ENCODE measurements around the gene CD72. TPM values are rescaled to one million over a fixed set of nuclear protein-coding genes. Genes with fewer than 3 reads are reported as not detected.

CD72 gene, protein sequence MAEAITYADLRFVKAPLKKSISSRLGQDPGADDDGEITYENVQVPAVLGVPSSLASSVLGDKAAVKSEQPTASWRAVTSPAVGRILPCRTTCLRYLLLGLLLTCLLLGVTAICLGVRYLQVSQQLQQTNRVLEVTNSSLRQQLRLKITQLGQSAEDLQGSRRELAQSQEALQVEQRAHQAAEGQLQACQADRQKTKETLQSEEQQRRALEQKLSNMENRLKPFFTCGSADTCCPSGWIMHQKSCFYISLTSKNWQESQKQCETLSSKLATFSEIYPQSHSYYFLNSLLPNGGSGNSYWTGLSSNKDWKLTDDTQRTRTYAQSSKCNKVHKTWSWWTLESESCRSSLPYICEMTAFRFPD
- total RNA-seq = 5.6 TPM

DNA sequence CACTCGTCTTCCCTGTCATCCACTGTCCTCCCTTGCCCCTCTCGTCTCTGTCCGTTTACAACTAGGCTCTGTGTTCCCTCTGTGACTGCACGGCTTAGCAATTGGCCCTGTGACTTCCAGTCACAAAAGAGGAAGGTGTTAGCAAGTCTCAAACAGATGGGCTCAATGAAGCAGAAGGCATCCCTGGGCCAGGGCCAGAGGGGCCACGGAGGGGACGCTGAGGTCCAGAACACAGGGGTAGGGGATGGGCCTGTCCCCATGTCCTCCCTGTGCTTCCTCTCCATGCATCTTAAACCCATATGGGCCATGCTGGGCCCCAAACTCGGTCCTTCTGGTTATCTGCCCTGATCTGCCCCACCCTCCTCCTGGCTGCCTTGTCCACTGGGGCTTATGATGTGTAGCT, at the start of gene CD72:
Gene CD72, minus strand, starts transcription at position 89 of the 403 bp plus-strand sequence. CDS start 110 bp downstream, outside the sequence.
- H3K27ac ChIP-seq = no peak within 1 kb of the TSS
- peaks cover 13% of the 10 kb centered on the region for H3K4me1 ChIP-seq
- no peak for DNase-seq (ENCODE audit: extremely low spot score in 2 of 2)
- no peaks in the 10 kb centered on the region for H3K36me3 ChIP-seq
- no peaks in the 10 kb centered on the region for H3K27me3 ChIP-seq
- intact Hi-C loops (cut with DNase I) = no loop called here
- no peaks in the 10 kb centered on the region for H3K9me3 ChIP-seq
- H3K4me3 ChIP-seq = peak within 1 kb of the TSS; percentile 36 to 43
- TF ChIP-seq, protein P1, sequence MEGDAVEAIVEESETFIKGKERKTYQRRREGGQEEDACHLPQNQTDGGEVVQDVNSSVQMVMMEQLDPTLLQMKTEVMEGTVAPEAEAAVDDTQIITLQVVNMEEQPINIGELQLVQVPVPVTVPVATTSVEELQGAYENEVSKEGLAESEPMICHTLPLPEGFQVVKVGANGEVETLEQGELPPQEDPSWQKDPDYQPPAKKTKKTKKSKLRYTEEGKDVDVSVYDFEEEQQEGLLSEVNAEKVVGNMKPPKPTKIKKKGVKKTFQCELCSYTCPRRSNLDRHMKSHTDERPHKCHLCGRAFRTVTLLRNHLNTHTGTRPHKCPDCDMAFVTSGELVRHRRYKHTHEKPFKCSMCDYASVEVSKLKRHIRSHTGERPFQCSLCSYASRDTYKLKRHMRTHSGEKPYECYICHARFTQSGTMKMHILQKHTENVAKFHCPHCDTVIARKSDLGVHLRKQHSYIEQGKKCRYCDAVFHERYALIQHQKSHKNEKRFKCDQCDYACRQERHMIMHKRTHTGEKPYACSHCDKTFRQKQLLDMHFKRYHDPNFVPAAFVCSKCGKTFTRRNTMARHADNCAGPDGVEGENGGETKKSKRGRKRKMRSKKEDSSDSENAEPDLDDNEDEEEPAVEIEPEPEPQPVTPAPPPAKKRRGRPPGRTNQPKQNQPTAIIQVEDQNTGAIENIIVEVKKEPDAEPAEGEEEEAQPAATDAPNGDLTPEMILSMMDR (IDR thresholded peaks at IDR 0.05) = no peak
- TF ChIP-seq POLR2A (IDR thresholded peaks at IDR 0.05) (no peak), POLR2AphosphoS5 (IDR thresholded peaks at IDR 0.05; ENCODE audit: insufficient read depth in 1 of 2, low read depth in 1 of 2) (no peak)

DNA sequence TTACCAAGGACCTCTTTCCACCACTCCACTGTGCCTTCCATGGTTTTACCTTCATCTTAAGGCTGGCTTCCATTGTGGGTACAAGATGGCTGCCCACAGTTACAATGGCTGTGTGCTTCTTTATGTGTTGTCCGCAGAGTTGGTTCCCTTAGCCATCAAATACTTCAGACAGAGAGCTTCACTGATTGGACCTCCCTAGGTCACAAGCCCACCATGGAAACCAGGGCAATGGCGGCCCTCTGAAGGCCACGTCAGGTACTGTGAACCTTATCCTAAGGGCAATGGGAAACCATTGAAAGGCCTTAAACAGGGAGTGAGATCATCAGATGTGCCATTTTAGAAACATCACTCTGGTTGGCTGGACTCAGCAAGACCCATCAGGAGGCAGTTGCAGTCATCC, 49.7 kb upstream of the CD72 start:
- no peaks in the 10 kb centered on the region for H3K9me3 ChIP-seq
- peaks cover 18% of the 10 kb centered on the region for H3K4me1 ChIP-seq
- TF ChIP-seq POLR2AphosphoS5 (IDR thresholded peaks at IDR 0.05; ENCODE audit: insufficient read depth in 1 of 2, low read depth in 1 of 2) = no peak
- TF ChIP-seq POLR2A (IDR thresholded peaks at IDR 0.05) = no peak
- TF ChIP-seq, protein P1 (IDR thresholded peaks at IDR 0.05) = no peak
- no peak overlapping the region for H3K4me3 ChIP-seq
- no peak overlapping the region for H3K27ac ChIP-seq
- intact Hi-C loops (cut with DNase I) = no loop called here
- H3K27me3 ChIP-seq = no peaks in the 10 kb centered on the region
- H3K36me3 ChIP-seq = no peaks in the 10 kb centered on the region
- no peak for DNase-seq (ENCODE audit: extremely low spot score in 2 of 2)

DNA sequence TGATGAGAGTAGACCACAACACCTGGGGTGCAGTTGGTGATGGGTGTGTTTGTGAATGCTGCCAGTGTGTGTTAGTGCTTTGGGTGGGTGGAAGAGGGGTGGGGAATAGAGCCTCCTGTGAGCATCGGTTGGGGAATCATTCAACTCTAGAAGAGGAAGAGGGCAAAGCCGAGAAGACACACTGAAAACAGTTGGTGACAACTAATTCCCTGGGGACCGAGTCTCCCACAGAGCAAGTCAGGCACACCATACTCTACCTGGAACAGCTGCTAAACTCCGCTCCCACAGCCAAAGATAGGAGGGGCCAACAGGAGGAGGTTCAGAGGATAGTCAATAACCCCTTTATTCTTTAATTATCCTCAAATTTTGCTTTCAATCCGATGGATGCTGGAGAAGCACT, 48.3 kb upstream of the CD72 start:
- H3K27me3 ChIP-seq = no peaks in the 10 kb centered on the region
- no peak overlapping the region for H3K4me3 ChIP-seq
- intact Hi-C loops (cut with DNase I) = no loop called here
- H3K4me1 ChIP-seq = peaks cover 18% of the 10 kb centered on the region
- no peak for DNase-seq (ENCODE audit: extremely low spot score in 2 of 2)
- no peaks in the 10 kb centered on the region for H3K9me3 ChIP-seq
- H3K36me3 ChIP-seq = no peaks in the 10 kb centered on the region
- H3K27ac ChIP-seq = no peak overlapping the region
- TF ChIP-seq POLR2AphosphoS5 (IDR thresholded peaks at IDR 0.05; ENCODE audit: insufficient read depth in 1 of 2, low read depth in 1 of 2) (no peak), POLR2A (IDR thresholded peaks at IDR 0.05) (no peak)
- TF ChIP-seq, protein P1 (IDR thresholded peaks at IDR 0.05) = no peak

DNA sequence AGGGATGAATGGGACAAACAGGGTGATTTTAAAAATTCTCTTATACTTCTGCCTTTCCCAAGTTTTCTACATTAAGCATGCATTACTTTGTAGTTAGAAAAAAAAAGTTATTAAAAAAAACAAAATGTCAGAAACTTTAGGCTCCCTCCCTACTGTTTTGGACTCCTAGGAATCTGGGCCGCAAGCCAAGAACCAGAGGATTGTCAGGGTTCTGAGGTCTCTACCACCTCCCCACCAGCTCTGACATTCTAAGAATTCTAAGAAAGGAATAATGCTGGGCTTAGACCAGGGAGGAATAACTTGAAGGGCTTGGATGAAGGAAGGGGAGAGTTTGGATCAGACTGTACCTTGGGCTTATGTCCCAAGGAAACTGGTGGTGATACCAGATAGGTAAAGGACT, 47.8 kb upstream of the CD72 start:
- Histone ChIP-seq H3K4me3 (no peak overlapping the region), H3K4me1 (peaks cover 18% of the 10 kb centered on the region), H3K36me3 (no peaks in the 10 kb centered on the region), H3K27ac (no peak overlapping the region), H3K9me3 (no peaks in the 10 kb centered on the region), H3K27me3 (no peaks in the 10 kb centered on the region)
- TF ChIP-seq POLR2A (IDR thresholded peaks at IDR 0.05) (no peak), POLR2AphosphoS5 (IDR thresholded peaks at IDR 0.05; ENCODE audit: insufficient read depth in 1 of 2, low read depth in 1 of 2) (no peak)
- TF ChIP-seq, protein P1 (IDR thresholded peaks at IDR 0.05) = no peak
- DNase-seq (ENCODE audit: extremely low spot score in 2 of 2) = no peak
- intact Hi-C loops (cut with DNase I) = no loop called here

DNA sequence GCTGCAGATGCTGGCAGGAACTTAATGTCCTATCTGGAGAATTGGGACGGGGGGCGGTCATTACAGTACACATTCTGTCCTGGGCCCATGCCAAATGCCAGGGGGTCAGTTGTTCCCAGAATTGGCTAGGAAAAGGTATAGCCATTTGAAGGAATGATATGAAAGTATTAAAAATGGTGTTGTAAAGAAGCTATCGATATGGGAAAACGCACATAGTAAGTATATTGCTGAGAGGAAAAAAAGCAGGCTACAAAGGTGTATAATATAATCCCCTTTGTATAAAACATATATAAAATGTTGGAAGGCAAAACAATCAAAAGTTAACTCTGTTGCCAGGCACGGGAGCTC, 47.2 kb upstream of the CD72 start:
- peak overlapping the region; percentile 52 to 61 for H3K4me3 ChIP-seq
- H3K27ac ChIP-seq = peak overlapping the region; percentile 67
- TF ChIP-seq POLR2A (IDR thresholded peaks at IDR 0.05) = no peak
- no peak for TF ChIP-seq POLR2AphosphoS5 (IDR thresholded peaks at IDR 0.05; ENCODE audit: insufficient read depth in 1 of 2, low read depth in 1 of 2)
- TF ChIP-seq, protein P1 (IDR thresholded peaks at IDR 0.05) = no peak
- no peak for DNase-seq (ENCODE audit: extremely low spot score in 2 of 2)
- H3K4me1 ChIP-seq = peaks cover 18% of the 10 kb centered on the region
- no peaks in the 10 kb centered on the region for H3K9me3 ChIP-seq
- intact Hi-C loops (cut with DNase I) = no loop called here
- peaks cover 0 to 5% of the 10 kb centered on the region in 2 donors for H3K36me3 ChIP-seq
- no peaks in the 10 kb centered on the region for H3K27me3 ChIP-seq
